ENCODE measurements around the gene SLC38A11. TPM values are rescaled to one million over a fixed set of nuclear protein-coding genes. Genes with fewer than 3 reads are reported as not detected.

SLC38A11 gene
- total and polyA plus RNA-seq, 2 of the 13 experiments (the other 11 are each of a cell fraction or from before 2014, with no cell fraction given), result 14.0 to 14.3 TPM

DNA sequence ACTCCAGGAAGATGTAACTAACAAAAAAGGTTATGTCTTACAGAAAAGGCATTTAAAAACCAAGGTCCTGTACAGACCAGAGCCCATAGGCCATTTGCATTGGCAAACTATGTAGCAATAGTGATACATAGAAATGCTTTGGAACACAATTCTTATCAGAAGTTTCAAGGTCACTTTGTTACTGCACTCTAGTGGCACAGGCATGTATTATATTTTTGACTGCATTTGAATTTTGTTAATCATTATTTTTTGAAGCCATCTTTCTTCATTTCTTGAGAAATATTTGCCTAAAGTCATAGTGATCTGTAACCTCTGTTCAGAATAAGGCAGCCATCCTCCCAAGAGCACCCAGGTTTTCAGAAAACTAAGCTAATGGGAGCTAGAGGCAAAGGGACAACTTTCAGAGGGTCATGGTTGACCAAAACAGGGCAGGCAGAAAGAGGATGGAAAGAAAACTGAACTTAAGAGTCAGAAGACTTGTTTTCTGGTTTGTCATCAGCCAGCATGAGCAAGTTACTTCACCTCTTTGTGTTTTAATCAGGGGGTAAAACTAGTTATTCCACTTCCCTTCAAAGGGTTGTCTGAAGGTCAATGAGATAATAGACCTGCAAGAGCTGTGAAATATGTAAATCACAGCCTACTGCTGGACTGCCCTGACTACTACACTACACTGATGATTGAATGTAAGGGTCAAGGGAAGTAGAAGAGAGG lies 41.5 kb downstream of the SLC38A11 start (continued):
- TF ChIP-seq KDM5A (IDR thresholded peaks at IDR 0.05; ENCODE audit: borderline replicate concordance, low read length) (no peak), ZNF644 (CRISPR knock-in tag; IDR thresholded peaks at IDR 0.05; ENCODE audit: low read depth) (peak; percentile 99), SOX13 (IDR thresholded peaks at IDR 0.05) (no peak), SOX13 (CRISPR knock-in tag; conservative IDR thresholded peaks at IDR 0.05 in 1 of 2, IDR thresholded peaks at IDR 0.05 in 1 of 2) (peak in 1 of 2 experiments; percentile 79; a peak in 1 of 4 replicates), YEATS4 (CRISPR knock-in tag; IDR thresholded peaks at IDR 0.05; ENCODE audit: borderline replicate concordance) (peak; percentile 52; the same call in 1 of the 2 replicates), SOX5 (CRISPR knock-in tag; IDR thresholded peaks at IDR 0.05; ENCODE audit: borderline replicate concordance) (peak; percentile 59; the same call in 1 of the 2 replicates), JARID2 (CRISPR knock-in tag; IDR thresholded peaks at IDR 0.05; ENCODE audit: insufficient replicate concordance) (no peak), TP53 (CRISPR knock-in tag; conservative IDR thresholded peaks at IDR 0.05) (no peak), ZNF703 (CRISPR knock-in tag; IDR thresholded peaks at IDR 0.05; ENCODE audit: borderline replicate concordance) (0 out of 2 replicates have a peak, but pooled peaks have one; percentile 32), KDM3A (CRISPR knock-in tag; IDR thresholded peaks at IDR 0.05; ENCODE audit: low read depth) (no peak), SP140L (CRISPR knock-in tag; IDR thresholded peaks at IDR 0.05; ENCODE audit: borderline replicate concordance) (no peak; the same call in 1 of the 2 replicates), MAZ (IDR thresholded peaks at IDR 0.05; ENCODE audit: borderline replicate concordance, low read depth, low read length) (no peak), MAZ (CRISPR knock-in tag; IDR thresholded peaks at IDR 0.05; ENCODE audit: low read depth) (no peak), RBAK (CRISPR knock-in tag; IDR thresholded peaks at IDR 0.05) (no peak), MIER3 (CRISPR knock-in tag; IDR thresholded peaks at IDR 0.05; ENCODE audit: borderline replicate concordance) (peak; percentile 31; the same call in 1 of the 2 replicates), SRF (IDR thresholded peaks at IDR 0.05; ENCODE audit: low read depth, low read length) (no peak), EED (CRISPR knock-in tag; IDR thresholded peaks at IDR 0.05) (no peak)
- TF ChIP-seq, protein P1, sequence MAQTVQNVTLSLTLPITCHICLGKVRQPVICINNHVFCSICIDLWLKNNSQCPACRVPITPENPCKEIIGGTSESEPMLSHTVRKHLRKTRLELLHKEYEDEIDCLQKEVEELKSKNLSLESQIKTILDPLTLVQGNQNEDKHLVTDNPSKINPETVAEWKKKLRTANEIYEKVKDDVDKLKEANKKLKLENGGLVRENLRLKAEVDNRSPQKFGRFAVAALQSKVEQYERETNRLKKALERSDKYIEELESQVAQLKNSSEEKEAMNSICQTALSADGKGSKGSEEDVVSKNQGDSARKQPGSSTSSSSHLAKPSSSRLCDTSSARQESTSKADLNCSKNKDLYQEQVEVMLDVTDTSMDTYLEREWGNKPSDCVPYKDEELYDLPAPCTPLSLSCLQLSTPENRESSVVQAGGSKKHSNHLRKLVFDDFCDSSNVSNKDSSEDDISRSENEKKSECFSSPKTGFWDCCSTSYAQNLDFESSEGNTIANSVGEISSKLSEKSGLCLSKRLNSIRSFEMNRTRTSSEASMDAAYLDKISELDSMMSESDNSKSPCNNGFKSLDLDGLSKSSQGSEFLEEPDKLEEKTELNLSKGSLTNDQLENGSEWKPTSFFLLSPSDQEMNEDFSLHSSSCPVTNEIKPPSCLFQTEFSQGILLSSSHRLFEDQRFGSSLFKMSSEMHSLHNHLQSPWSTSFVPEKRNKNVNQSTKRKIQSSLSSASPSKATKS (CRISPR knock-in tag; IDR thresholded peaks at IDR 0.05), result no peak
- TF ChIP-seq, protein P2, sequence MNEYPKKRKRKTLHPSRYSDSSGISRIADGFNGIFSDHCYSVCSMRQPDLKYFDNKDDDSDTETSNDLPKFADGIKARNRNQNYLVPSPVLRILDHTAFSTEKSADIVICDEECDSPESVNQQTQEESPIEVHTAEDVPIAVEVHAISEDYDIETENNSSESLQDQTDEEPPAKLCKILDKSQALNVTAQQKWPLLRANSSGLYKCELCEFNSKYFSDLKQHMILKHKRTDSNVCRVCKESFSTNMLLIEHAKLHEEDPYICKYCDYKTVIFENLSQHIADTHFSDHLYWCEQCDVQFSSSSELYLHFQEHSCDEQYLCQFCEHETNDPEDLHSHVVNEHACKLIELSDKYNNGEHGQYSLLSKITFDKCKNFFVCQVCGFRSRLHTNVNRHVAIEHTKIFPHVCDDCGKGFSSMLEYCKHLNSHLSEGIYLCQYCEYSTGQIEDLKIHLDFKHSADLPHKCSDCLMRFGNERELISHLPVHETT (CRISPR knock-in tag; conservative IDR thresholded peaks at IDR 0.05), result no peak
- TF ChIP-seq, protein P3, sequence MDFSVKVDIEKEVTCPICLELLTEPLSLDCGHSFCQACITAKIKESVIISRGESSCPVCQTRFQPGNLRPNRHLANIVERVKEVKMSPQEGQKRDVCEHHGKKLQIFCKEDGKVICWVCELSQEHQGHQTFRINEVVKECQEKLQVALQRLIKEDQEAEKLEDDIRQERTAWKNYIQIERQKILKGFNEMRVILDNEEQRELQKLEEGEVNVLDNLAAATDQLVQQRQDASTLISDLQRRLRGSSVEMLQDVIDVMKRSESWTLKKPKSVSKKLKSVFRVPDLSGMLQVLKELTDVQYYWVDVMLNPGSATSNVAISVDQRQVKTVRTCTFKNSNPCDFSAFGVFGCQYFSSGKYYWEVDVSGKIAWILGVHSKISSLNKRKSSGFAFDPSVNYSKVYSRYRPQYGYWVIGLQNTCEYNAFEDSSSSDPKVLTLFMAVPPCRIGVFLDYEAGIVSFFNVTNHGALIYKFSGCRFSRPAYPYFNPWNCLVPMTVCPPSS (IDR thresholded peaks at IDR 0.05), result no peak
- TF ChIP-seq, protein P4, sequence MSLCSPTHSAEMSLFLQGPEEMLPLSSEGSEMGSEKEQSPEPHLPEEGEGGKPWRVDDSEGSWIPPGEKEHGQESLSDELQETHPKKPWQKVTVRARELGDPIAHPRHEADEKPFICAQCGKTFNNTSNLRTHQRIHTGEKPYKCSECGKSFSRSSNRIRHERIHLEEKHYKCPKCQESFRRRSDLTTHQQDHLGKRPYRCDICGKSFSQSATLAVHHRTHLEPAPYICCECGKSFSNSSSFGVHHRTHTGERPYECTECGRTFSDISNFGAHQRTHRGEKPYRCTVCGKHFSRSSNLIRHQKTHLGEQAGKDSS (CRISPR knock-in tag; IDR thresholded peaks at IDR 0.05; ENCODE audit: borderline replicate concordance, low read depth), result no peak
- TF ChIP-seq, protein P5, sequence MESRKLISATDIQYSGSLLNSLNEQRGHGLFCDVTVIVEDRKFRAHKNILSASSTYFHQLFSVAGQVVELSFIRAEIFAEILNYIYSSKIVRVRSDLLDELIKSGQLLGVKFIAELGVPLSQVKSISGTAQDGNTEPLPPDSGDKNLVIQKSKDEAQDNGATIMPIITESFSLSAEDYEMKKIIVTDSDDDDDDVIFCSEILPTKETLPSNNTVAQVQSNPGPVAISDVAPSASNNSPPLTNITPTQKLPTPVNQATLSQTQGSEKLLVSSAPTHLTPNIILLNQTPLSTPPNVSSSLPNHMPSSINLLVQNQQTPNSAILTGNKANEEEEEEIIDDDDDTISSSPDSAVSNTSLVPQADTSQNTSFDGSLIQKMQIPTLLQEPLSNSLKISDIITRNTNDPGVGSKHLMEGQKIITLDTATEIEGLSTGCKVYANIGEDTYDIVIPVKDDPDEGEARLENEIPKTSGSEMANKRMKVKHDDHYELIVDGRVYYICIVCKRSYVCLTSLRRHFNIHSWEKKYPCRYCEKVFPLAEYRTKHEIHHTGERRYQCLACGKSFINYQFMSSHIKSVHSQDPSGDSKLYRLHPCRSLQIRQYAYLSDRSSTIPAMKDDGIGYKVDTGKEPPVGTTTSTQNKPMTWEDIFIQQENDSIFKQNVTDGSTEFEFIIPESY (CRISPR knock-in tag; IDR thresholded peaks at IDR 0.05), result no peak

Measured in HepG2 (cell line).